NCI-H2029 (cell line): ENCODE results near the gene EPHA10.

Experiments used
- DNase-seq: peaks from one replicate; lab custom pipeline; 2025; lab: John Stamatoyannopoulos, UW

The EPHA10 gene

GRCh38 chr1:37734629-37735591 lies 30.0 kb downstream of the EPHA10 start:
- no peak for DNase-seq

GRCh38 chr1:37732111-37732780 lies 32.7 kb downstream of the EPHA10 start:
- DNase-seq: no peak

- no peak for DNase-seq
Observed at GRCh38 chr1:37731312-37732019, 33.5 kb downstream of the EPHA10 start.

- DNase-seq: no peak
Observed at GRCh38 chr1:37730376-37730775, 34.5 kb downstream of the EPHA10 start.

GRCh38 chr1:37728416-37728815 lies 36.5 kb downstream of the EPHA10 start:
- no peak for DNase-seq

GRCh38 chr1:37726751-37727585 lies 38.0 kb downstream of the EPHA10 start:
- no peak for DNase-seq

GRCh38 chr1:37725851-37726613 lies 38.9 kb downstream of the EPHA10 start:
- DNase-seq: no peak

- no peak for DNase-seq
Observed at GRCh38 chr1:37724575-37724974, 40.3 kb downstream of the EPHA10 start.

- DNase-seq: no peak
Observed at GRCh38 chr1:37723390-37724078, 41.4 kb downstream of the EPHA10 start.

- no peak for DNase-seq
Observed at GRCh38 chr1:37723072-37723389, 41.9 kb downstream of the EPHA10 start.

GRCh38 chr1:37722181-37723071 lies 42.5 kb downstream of the EPHA10 start:
- no peak for DNase-seq

GRCh38 chr1:37721565-37721964 lies 43.4 kb downstream of the EPHA10 start:
- no peak for DNase-seq

GRCh38 chr1:37720231-37721130 lies 44.4 kb downstream of the EPHA10 start:
- no peak for DNase-seq

GRCh38 chr1:37719572-37720195 lies 45.2 kb downstream of the EPHA10 start:
- no peak for DNase-seq

GRCh38 chr1:37718901-37719571 lies 45.9 kb downstream of the EPHA10 start:
- no peak for DNase-seq

GRCh38 chr1:37718181-37718900 lies 46.6 kb downstream of the EPHA10 start:
- no peak for DNase-seq

- DNase-seq: no peak
Observed at GRCh38 chr1:37717631-37718030, 47.3 kb downstream of the EPHA10 start.
